Stimulated activated CD8-positive, alpha-beta memory T cell treated with anti-CD3 and anti-CD28 coated beads, Interleukin-4, amount 100 ng/mL, for 1 hour (primary cell): ENCODE results near the gene SLC43A1.

ENCODE experiments used
- DNase-seq, 2 donors: peaks; one replicate each; pipeline ENCODE4 v3.0.0-alpha.2; 2020; ENCODE audit warnings: low read depth in 2 of 2, low spot score in 1 of 2

The SLC43A1 gene

GRCh38 chr11:57498540-57498939 lies 17.0 kb downstream of the SLC43A1 start:
- no peak for DNase-seq

GRCh38 chr11:57497303-57498247 lies 17.9 kb downstream of the SLC43A1 start:
- DNase-seq = no peak

GRCh38 chr11:57496109-57496820 lies 19.2 kb downstream of the SLC43A1 start:
- DNase-seq = no peak

- DNase-seq = peak; percentile 54 to 64
These were observed 21.7 kb downstream of the SLC43A1 start for GRCh38 chr11:57493507-57494503.

GRCh38 chr11:57491371-57492061 lies 24.0 kb downstream of the SLC43A1 start:
- DNase-seq = no peak

GRCh38 chr11:57490456-57491248 lies 24.9 kb downstream of the SLC43A1 start:
- no peak for DNase-seq

- no peak for DNase-seq
These were observed 27.4 kb downstream of the SLC43A1 start for GRCh38 chr11:57487920-57488659.

GRCh38 chr11:57487021-57487778 lies 28.3 kb downstream of the SLC43A1 start:
- DNase-seq = no peak

- no peak for DNase-seq
These were observed 30.1 kb downstream of the SLC43A1 start for GRCh38 chr11:57485217-57485990.

- no peak for DNase-seq
These were observed 31.3 kb downstream of the SLC43A1 start for GRCh38 chr11:57484141-57484710.

- DNase-seq = no peak
These were observed 32.0 kb downstream of the SLC43A1 start for GRCh38 chr11:57483562-57483918.

GRCh38 chr11:57482782-57483561 lies 32.5 kb downstream of the SLC43A1 start:
- DNase-seq = no peak

GRCh38 chr11:57481915-57482781 lies 33.4 kb downstream of the SLC43A1 start:
- DNase-seq = no peak

GRCh38 chr11:57481315-57481714 lies 34.2 kb downstream of the SLC43A1 start:
- no peak for DNase-seq

- DNase-seq = no peak
These were observed 34.9 kb downstream of the SLC43A1 start for GRCh38 chr11:57480409-57481137.
